ENCODE results near the gene PIK3C2G.

The PIK3C2G gene

DNA sequence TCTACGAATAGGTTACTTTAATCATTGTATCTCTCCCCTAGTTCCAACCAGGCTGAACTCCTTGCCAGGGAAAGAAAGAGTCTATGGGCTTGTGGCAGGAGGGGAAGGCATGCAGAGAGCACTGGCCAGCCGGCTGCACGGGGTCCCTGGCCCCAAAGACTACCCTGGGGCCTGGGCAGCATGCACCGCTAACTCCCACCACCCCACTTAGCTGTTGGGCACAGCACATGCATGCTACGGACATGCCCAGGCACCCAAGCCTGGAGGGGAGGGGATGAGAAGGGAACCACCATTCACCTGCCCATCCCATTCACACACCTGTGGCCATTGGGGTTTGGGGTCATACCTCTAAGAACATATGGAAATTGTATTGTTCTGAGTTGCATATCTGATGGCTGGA lies 94.1 kb downstream of the PIK3C2G start:
- no peak for DNase-seq

DNA sequence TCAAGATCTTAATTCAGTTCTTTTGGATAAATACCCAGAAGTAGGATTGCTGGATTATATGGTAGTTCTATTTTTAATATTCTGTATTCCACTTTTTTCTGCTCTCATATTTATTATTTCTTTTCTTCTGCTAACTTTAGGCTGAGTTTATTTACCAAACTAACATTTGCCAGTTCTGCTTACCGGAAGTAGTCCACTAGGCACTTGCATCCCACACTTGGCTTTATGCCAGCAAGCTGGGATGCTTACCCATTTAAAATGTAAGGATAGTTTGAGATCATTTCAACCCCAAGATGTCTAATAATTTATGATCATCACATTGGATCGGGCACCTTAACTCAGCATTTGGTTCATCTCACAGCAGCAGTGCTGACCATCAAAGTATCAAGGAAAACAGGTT lies 96.8 kb downstream of the PIK3C2G start:
- DNase-seq, result no peak

DNA sequence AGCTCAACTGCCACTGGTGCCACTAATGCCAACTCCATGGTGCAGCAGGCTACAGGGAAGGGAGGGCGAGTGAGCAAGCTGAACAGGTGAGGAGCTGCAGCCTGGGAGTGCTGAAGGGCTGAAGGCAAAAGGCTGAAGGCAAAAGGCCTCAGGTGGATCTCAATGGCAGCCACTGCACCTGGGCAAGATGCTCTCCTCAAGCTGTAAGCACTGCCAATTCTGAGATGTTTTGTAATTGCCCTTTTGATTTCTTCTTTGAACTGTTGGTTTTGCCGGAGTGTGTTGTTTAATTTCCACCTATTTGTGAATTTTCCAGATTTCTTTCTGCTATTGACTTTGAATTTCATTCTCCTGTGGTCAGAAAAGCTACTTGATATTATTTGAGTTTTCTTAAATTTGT lies 97.6 kb downstream of the PIK3C2G start:
- no peak for DNase-seq

DNA sequence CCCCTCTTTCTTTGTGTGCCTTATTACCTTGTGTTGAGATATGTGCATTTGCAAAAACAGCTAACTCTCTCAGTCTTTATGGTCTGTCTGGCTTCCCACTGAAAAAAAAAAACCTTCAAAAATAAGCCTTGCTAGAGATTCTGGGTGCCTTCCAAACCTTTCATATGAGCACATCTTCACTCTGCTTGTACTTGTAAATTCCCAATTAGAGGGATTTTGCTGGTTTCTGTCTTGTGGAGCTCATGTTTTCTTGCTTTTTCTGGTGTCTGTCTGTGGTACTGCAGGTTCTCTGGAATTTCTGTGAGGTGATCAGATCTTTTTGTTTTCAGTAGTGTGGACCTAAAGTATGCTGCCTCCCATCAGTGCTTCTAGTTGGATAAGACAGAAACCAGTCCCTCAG lies 100.1 kb downstream of the PIK3C2G start:
- no peak for DNase-seq

DNA sequence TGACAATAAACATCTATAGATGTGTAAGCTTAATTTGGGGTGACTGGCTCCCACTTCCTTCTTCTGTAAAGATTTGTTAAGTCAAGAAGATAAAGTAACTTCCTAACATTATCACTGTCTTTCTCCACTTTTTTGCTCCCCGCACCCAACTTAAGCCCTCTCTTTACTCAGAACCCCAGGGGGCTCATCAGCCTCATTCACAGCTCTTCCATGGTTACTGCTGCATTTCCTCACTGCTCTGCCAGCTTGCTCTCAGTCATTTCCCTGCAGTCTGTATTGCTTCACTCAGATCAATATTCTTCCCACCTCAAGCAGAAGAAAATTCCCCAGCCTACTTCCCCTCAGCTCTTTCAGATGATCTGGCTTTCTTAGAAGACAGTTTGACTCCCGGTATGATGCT lies 102.0 kb downstream of the PIK3C2G start:
- DNase-seq, result no peak

DNA sequence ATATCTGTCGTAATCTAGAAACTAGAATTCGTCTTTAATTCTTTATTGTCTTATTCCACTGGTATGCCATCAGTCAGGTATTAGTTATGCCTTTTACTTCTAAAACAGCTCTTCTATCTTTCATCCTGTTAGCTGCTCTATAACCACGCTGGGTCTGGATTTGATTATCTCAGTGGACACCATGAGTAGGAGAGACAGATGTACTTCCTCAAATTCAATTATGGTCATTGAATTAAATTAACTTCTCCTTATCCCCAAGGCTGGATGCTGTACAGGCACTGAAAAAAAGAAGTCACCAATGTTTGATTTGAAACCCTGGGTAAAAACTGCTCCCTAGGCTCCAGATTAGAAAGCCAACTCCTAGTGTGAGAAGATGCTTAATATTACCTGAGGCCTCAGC lies 107.3 kb downstream of the PIK3C2G start:
- no peak for DNase-seq

DNA sequence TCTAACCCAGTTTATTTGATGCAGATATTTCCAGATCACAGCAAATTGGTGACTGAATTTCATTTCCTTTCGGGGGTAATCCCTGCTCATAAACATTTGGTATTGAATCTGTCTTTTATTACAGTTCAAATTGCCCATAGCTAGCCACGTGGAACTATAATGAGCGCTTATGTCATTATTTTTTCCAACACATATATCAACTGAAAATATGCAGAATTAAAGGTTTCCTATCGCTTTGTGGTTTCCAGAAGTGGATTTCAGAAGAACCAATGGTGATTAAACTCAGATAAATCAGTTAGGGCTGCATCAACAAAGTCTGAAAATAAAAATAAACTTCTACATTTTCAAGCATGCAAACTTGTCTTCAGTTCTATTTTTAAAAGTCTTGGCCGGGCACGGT lies 111.9 kb downstream of the PIK3C2G start:
- DNase-seq, result no peak

DNA sequence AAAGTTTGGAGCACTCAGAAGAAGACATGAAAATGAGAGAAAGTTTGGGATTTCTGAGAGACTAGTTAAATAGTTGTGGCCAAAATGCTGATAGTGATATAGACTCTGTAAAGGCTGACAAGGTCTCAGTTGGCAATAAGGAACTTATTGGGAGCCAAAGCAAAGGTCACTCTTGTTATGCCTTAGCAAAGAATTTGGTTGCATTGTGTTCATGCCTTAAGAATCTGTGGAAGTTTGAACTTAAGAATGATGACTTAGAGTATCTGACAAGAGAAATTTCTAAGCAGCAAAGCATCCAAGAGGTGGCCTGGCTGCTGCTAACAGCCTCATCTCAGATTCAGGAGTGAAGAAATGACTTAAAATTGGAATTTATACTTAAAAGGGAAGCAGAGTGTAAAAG lies 113.8 kb downstream of the PIK3C2G start:
- no peak for DNase-seq

DNA sequence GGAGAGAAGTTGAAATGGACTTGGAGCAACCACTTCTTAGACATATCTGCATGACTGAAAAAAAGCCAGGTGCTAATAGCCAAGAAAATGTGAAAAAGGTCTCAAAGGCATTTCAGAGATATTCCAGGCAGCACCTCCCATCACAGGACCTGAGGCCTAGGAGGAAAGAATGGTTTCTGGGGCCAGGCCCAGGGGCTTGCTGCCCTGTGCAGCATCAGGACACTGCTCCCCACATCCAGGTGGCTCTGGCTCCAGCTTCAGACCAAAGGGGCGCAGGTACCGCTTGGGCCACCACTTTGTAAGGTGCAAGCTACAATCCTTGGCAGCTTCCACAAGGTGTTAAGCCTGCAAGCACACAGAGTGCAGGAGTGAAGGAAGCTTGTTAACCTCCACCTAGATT lies 114.3 kb downstream of the PIK3C2G start:
- no peak for DNase-seq

DNA sequence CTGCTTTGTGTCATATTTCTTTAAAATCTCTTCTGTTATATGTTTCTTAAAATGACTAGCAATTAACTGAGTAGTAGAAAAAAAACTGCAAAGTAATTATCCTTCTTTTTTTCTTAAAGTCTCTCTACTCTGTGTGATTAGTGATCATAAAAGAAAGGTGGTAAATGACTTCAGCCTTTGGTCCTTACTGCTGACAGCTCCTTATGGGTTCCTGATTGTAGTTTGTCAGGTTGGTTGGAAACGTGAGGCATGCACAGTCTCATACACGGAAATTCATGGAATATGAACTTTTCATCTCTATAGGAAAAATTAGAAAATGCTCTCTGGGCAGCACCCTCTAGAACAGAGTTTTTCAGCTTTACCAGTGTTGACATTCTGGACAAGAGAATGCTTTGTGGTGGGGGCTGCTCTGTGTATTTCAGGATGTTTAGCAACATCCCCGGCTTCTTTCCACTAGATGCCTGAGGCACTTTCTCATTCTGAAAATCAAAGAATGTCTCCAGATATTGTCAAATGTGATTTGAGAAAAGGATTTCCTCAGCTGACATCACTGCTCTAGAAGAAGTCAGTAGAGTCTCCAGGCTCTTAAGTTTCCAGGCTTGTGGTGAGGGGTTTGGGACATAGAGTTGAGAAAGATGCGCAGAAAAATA lies 121.0 kb downstream of the PIK3C2G start:
- DNase-seq, result no peak

DNA sequence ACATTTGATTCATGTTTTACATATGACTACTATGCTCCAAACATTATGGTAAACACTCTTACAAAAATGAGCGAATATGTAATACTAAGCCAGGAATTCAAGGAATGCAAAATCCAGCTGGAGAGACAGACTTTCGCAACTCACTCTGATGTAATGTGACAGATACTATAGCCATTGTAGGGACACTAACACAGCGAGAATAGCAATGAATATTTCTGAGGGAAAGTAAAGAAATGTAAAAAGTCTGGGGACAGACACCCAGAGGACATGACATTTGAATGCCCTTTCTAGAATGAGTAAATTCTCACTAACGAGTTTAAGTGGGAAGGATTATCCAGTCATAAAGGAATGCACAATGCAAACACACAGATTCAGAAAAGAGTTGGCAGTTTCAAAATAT lies 121.9 kb downstream of the PIK3C2G start:
- no peak for DNase-seq

DNA sequence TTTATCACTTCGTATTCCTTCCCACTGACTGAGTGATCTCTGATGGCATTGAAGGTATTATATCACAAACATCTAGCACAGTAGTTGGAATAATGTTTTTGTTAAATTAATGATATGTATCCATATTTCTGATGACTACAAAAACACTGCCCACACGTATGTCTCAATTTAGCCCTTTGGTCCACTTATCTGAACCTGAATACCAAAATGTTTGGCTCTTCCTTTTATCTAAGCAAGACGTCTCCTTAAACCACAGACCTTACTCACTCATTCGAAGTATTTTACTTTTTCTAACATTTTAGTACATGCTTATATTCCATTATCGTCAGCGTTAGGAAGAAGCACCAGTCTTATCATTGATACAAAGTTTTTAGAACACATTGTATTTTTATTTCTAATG lies 126.4 kb downstream of the PIK3C2G start:
- DNase-seq, result no peak

DNA sequence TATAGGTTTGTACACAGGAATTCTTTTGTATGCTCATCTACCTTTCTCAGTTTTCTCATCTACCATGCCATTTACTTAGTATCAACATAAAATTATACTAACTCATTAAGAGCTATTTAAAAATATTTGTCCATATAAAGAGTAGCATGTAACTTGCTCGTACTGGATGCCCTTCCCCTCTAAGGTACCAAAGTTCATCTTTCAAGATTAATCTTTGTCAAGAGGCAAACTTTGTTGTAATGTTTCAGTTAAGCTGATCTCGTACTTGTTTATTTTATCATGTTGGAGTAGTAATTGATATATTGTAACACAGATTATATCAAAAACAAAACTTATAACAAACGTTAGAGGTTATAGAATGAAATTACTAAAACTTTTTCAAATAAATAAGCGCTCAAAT lies 128.5 kb downstream of the PIK3C2G start:
- no peak for DNase-seq

DNA sequence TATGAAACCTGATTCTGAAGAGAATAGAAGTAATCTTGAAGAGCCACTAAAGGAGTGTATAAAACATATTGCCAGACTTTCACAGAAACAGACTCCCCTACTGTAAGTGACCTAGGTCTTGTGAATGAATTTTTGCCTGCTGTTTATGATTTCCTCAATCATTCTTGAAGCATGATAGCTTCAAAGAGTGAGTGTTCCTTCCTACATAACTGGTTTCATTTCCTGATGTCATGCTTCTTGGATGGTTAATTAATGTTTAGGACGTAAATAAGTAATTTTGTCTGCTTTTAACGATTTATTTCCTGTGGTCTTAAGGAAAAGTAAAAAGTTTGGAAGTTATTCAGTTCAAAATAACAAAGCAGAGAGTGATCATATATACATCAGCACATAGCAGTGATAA lies 129.8 kb downstream of the PIK3C2G start:
- DNase-seq, result no peak

DNA sequence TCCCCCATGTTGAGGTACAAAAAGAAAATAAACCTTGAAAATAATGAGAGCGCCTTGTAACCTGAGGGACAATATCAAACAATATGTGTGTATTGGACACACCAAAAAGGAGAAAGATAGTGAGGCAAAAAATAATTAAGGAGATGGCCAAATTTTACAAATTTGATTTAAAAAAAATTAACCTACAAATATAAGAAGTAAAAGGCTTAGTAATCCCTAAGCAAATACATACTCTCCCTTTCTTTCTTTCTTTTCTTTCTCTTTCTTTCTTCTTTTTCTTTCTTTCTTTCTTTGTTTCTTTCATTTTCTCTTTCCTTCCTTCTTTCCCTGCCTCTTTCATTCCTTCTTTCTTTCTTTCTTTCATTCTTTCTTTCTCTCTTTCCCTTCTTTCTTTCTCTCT lies 133.4 kb downstream of the PIK3C2G start:
- DNase-seq, result no peak

DNA sequence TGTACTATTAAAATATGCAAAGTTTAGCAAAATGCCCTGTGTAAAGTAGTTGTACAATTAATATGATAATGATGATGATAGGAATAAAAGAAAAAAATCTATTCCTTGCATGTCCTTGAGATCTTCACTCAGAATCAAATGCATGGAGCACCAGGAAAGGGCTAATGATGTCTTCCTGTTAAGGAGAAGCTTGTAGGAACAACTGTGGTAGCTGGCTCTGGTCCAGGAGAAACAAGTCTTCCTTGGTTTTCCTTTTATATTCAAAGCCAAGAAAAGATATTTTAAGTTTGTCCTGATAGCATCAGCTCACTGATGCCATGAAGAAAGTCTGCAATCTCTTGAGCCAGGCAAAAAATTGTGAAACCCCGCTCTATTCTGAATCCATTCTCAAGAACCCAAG lies 138.9 kb downstream of the PIK3C2G start:
- no peak for DNase-seq

DNA sequence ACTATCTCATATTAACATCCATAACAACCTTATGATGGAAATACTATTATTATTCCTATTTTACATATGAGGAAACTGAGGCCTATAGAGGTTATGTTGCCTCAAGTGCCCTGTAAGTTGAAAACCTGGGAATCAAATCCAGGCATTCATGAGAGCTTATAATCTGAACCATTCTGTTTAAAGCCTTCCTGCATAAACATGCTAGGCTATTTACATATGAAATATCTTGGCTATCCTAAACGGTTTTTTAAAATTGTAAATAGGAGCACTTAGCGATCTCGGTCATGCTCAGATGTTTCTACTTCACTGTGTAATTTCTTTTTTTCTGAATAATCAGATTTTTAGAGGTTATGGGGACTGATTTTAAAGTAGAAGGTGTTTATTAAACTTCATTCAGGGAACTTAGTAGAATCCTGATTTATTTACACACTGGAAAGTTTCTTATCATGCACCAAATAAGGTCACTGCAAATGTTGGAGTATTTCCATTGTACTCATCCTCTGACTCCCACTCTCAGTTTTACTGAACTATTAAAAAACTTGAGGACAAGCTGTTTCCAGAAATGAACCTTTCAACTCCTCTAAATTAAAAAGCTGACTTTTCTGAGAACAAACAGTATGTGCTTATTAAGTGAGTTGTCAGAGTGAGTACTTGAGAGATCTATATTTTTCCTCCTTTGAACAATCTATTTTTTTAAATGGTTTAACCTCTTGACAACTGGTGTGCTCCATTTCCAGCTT lies 141.7 kb downstream of the PIK3C2G start:
- no peak for DNase-seq

DNA sequence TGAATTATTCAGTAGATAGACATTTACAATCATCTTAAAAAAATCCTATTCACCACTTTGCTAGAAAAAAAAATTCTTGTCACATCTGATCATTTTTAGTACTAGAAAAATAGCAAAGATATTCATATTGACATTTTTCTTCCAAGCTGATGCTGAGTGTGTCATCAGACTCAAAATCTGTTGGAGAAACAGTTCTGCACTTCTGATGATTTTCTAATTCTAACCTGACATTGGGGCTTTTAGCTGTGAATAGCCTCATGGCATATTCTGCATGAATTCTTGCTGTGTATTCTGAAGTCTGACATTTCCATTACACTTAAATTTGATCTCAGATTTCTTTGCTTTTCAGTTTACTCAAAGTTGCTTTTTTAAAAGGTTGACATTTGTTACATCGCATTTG lies 150.1 kb downstream of the PIK3C2G start:
- DNase-seq, result no peak

DNA sequence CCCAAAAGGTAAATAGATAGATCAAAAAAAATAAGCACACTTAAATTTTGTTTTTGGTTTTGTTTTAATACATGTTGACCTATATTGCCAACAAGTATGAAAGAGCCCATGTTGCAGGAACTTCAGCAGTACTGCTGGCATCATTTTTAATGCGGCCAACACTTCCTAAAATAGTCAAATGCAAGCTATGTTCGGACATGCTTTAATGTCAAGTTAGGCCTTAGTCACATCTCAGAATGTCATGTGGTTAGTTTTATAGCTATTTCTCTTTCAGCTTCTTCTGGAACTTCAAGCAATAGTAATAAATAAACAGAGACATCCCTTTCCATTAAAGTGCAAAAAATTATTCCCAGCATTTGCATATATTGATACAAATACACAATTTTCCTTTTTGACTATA lies 153.4 kb downstream of the PIK3C2G start:
- no peak for DNase-seq

DNA sequence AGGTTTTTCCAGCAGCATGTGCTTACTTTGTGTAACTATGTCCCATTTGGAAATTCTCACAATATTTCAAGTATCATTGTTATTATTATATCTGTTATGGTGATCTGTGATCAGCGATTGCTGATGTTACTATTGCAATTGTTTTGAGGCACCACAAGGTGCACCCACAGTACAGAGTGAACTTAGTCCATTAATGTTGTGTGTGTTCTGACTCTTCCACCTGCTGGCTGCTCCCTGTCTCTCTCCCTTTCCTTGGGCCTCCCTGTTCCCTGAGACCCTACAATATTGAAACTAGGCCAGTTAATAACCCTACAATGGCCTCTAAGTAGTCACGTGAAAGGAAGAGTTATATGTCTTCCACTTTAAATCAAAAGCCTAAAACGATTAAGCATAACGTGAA lies 153.9 kb downstream of the PIK3C2G start:
- no peak for DNase-seq

DNA sequence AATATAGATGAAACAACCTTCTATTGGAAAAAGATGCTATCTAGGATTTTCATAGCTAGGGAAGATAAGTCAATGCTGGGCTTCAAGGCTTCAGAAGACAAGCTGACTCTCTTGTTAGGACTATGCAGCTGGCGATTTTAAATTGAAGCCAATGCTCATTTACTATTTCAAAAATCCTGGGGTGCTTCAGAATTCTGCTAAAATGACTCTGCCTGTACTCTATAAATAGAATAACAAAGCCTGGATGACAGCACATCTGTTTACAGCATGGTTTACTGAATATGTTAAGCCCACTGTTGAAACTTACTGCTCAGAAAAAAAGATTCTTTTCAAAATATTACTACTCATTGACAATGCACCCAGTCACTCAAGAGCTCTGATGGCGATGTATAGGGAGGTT lies 155.1 kb downstream of the PIK3C2G start:
- no peak for DNase-seq

DNA sequence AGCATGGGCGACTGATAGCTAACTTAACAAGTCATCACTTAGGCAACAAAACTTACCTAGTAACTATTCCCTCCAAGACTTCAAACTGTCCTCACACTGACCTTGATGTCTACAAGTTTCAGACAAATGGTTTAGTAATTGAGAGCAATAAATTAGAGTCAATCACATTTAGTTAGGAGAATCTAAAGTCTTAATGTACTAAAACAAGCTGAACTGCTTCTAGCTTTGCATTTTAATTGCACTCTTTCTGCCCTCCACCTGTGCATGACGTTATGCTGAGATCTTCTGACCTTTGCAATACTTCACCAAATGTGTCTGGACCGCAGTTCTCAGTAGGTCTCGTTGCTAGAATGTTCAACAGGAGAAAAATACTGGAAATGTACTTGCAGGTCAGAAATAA lies 158.0 kb downstream of the PIK3C2G start:
- DNase-seq, result no peak

DNA sequence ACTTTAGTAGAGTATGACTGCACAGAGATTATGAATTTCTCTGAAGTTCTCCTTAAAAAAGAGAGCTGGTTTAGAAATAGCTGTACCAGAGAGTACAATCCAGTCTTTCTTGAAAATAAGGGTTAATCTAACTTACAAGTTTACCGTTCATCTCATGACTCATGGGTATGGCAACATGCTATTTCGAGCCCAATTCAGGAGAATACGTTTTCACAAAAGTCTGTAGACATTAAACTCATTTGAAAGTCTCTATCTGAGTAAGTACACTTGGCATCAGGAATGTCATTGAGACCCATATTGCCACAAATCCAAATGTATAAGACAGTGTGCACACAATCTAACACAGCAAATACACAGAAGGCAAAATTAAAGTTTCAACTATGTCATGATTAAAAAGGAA lies 160.5 kb downstream of the PIK3C2G start:
- DNase-seq, result no peak

DNA sequence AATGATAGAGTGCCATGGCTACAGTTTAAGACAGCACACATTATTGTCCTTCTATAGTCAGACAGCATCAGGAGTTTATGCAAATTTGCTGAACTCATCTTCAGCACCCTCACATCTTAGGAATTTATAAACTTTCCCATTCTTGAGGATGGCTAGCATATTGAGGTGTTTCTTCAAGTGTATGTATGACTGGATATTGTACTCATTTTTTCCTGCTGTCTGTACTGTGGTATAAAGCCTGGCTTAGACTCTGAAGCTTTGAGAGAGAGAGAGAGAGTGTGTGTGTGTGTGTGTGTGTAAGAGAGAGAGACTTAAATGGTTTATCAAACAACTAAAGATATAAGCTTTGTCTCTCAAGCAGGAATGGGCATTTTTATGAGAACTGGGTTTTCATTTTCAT lies 161.6 kb downstream of the PIK3C2G start:
- DNase-seq, result no peak

DNA sequence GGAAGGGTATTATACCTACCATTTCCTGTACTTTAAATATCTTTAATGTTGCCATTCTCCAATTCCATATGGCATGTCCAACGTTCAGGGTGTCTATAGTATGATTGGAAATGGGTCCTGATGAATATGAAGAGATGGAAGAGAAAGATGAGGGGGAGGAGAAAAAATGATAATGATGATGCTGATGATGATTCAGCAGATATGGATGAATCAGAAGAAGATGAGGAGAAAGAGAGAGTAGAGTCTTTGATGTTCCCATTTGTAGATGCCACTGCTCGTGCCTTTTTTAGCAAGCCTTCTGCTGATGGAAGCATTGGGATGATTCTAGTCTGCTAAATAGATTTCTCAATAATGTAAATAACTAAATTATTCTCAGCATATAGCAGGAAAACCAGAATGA lies 163.5 kb downstream of the PIK3C2G start:
- DNase-seq, result no peak

Measured in inflammatory macrophage treated with lipopolysaccharide for 4 hours (primary cell).